ENCODE data around the gene ARHGAP25.

DNA sequence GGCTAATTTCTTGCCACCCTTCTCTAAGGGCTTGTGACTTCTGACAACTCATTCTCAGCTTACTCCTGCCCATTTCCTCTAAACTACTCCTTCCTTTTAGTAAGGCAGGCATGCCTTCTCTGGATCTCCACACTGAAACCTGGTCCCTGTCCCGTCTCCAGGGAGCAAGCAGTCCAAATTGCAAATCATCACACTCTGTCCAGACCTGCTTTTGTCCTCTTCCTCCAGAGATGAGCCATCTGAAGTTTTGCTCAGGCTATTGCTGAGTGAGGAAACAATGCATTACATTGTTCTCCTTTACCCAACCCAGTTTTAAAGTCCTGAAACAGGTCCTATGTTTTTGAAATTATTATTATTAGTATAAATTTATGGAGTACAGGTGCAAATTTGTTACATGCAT lies 57.3 kb downstream of the ARHGAP25 start:
- TF ChIP-seq, protein P1, sequence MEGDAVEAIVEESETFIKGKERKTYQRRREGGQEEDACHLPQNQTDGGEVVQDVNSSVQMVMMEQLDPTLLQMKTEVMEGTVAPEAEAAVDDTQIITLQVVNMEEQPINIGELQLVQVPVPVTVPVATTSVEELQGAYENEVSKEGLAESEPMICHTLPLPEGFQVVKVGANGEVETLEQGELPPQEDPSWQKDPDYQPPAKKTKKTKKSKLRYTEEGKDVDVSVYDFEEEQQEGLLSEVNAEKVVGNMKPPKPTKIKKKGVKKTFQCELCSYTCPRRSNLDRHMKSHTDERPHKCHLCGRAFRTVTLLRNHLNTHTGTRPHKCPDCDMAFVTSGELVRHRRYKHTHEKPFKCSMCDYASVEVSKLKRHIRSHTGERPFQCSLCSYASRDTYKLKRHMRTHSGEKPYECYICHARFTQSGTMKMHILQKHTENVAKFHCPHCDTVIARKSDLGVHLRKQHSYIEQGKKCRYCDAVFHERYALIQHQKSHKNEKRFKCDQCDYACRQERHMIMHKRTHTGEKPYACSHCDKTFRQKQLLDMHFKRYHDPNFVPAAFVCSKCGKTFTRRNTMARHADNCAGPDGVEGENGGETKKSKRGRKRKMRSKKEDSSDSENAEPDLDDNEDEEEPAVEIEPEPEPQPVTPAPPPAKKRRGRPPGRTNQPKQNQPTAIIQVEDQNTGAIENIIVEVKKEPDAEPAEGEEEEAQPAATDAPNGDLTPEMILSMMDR (conservative IDR thresholded peaks at IDR 0.05) = no peak
- TF ChIP-seq ZFX (IDR thresholded peaks at IDR 0.05) = no peak

Measured in C4-2B (cell line).